ENCODE data around the gene PPP1R14D. TPM values are rescaled to one million over a fixed set of nuclear protein-coding genes. Genes with fewer than 3 reads are reported as not detected.

Gene PPP1R14D
- total RNA-seq, 2 experiments from 2014 or later: not detected

GRCh38 chr15:40830884-40831283 is 2.4 kb upstream of the PPP1R14D start:
- POLR2A ChIA-PET: no interaction called here
- no peaks in the 10 kb centered on the region for H3K9me3 Mint-ChIP-seq
- H3K36me3 Mint-ChIP-seq (ENCODE audit: low read depth): no peaks in the 10 kb centered on the region
- H3K4me1 ChIP-seq (ENCODE audit: insufficient read depth, low read length): no peaks in the 10 kb centered on the region
- ATAC-seq (ENCODE audit: poor library complexity) (no peak), DNase-seq (no peak)
- no peaks in the 10 kb centered on the region for H3K27me3 Mint-ChIP-seq
- intact Hi-C loops (cut with DNase I, micrococcal nuclease): no loop called here
- no peak for TF ChIP-seq CTCF (IDR thresholded peaks at IDR 0.05)
- no peaks in the 10 kb centered on the region for H3K27me3 ChIP-seq (ENCODE audit: control insufficient read depth in 1 of 2, insufficient read depth in 2 of 2, low read length in 2 of 2)
- H3K4me3 Mint-ChIP-seq: no peak overlapping the region
- H3K36me3 ChIP-seq (ENCODE audit: insufficient read depth, low read length): no peaks in the 10 kb centered on the region
- H3K4me1 Mint-ChIP-seq (ENCODE audit: low read depth): no peaks in the 10 kb centered on the region
- no peak overlapping the region for H3K27ac ChIP-seq (ENCODE audit: low read depth in 1 of 2, low read length in 2 of 2)
- H3K9me3 ChIP-seq (ENCODE audit: control insufficient read depth in 1 of 2, insufficient read depth in 1 of 2, low read length in 2 of 2): no peaks in the 10 kb centered on the region
- H3K4me3 ChIP-seq (ENCODE audit: low read length): no peak overlapping the region
- no peak overlapping the region for H3K27ac Mint-ChIP-seq
- CTCF ChIA-PET: no interaction called here

GRCh38 chr15:40829115-40829514 is 607 bp upstream of the PPP1R14D start:
- intact Hi-C loops (cut with DNase I, micrococcal nuclease): no loop called here
- ChIA-PET CTCF (interaction anchor here (0.7 kb wide), 1 partner anchor 639 kb away, joined by 3 read pairs; no protein-coding TSS in a partner anchor), POLR2A (no interaction called here)
- Mint-ChIP-seq H3K9me3 (no peaks in the 10 kb centered on the region), H3K36me3 (ENCODE audit: low read depth) (no peaks in the 10 kb centered on the region), H3K4me1 (ENCODE audit: low read depth) (no peaks in the 10 kb centered on the region), H3K27me3 (peaks cover under 1% of the 10 kb centered on the region), H3K27ac (no peak overlapping the region), H3K4me3 (no peak overlapping the region)
- TF ChIP-seq CTCF (IDR thresholded peaks at IDR 0.05): no peak
- Histone ChIP-seq H3K9me3 (ENCODE audit: control insufficient read depth in 1 of 2, insufficient read depth in 1 of 2, low read length in 2 of 2) (no peaks in the 10 kb centered on the region), H3K36me3 (ENCODE audit: insufficient read depth, low read length) (no peaks in the 10 kb centered on the region), H3K27me3 (ENCODE audit: control insufficient read depth in 1 of 2, insufficient read depth in 2 of 2, low read length in 2 of 2) (no peaks in the 10 kb centered on the region), H3K4me1 (ENCODE audit: insufficient read depth, low read length) (no peaks in the 10 kb centered on the region), H3K27ac (ENCODE audit: low read depth in 1 of 2, low read length in 2 of 2) (no peak overlapping the region), H3K4me3 (ENCODE audit: low read length) (no peak overlapping the region)
- ATAC-seq (ENCODE audit: poor library complexity) (no peak), DNase-seq (no peak)

- Mint-ChIP-seq H3K27me3 (peaks cover 8% of the 10 kb centered on the region), H3K36me3 (ENCODE audit: low read depth) (no peaks in the 10 kb centered on the region), H3K27ac (no peak overlapping the region), H3K9me3 (no peaks in the 10 kb centered on the region), H3K4me3 (no peak overlapping the region), H3K4me1 (ENCODE audit: low read depth) (no peaks in the 10 kb centered on the region)
- Histone ChIP-seq H3K4me1 (ENCODE audit: insufficient read depth, low read length) (no peaks in the 10 kb centered on the region), H3K27me3 (ENCODE audit: control insufficient read depth in 1 of 2, insufficient read depth in 2 of 2, low read length in 2 of 2) (no peaks in the 10 kb centered on the region), H3K36me3 (ENCODE audit: insufficient read depth, low read length) (no peaks in the 10 kb centered on the region), H3K4me3 (ENCODE audit: low read length) (no peak overlapping the region), H3K27ac (ENCODE audit: low read depth in 1 of 2, low read length in 2 of 2) (no peak overlapping the region), H3K9me3 (ENCODE audit: control insufficient read depth in 1 of 2, insufficient read depth in 1 of 2, low read length in 2 of 2) (no peaks in the 10 kb centered on the region)
- ChIA-PET POLR2A (no interaction called here), CTCF (no interaction called here)
- no peak for ATAC-seq (ENCODE audit: poor library complexity)
- intact Hi-C loops (cut with DNase I, micrococcal nuclease): no loop called here
- TF ChIP-seq CTCF (IDR thresholded peaks at IDR 0.05): no peak
- DNase-seq: no peak
Observed at GRCh38 chr15:40826423-40827075, 2.0 kb downstream of the PPP1R14D start.

All from CD4-positive, alpha-beta T cell (primary cell).